Upper lobe of right lung (tissue), 1 donor: Measurements from ENCODE around the gene INPP5A. TPM values are rescaled to one million over a fixed set of nuclear protein-coding genes. Genes with fewer than 3 reads are reported as not detected.

Experiments used
- ATAC-seq: fragments of 200-7000 bp; cut with Tn5 transposase; one replicate; pipeline ENCODE4 v1.9.1; 2020; ENCODE audit warnings: mild to moderate bottlenecking, moderate library complexity
- DNase-seq: peaks from one replicate; pipeline ENCODE4 v3.0.0-alpha.2; 2020
- H3K27ac ChIP-seq: fragments of 200-600 bp; one replicate; pipeline ENCODE4 v1.8.0; 2022
- H3K27me3 ChIP-seq: fragments of 200-600 bp; one replicate; pipeline ENCODE4 v1.8.0; 2022; ENCODE audit warnings: mild to moderate bottlenecking
- H3K36me3 ChIP-seq: fragments of 200-600 bp; one replicate; pipeline ENCODE4 v1.8.0; 2022
- H3K4me1 ChIP-seq: fragments of 200-600 bp; one replicate; pipeline ENCODE4 v1.8.0; 2022
- H3K4me3 ChIP-seq: fragments of 200-600 bp; one replicate; pipeline ENCODE4 v1.8.0; 2022; ENCODE audit warnings: mild to moderate bottlenecking
- H3K9me3 ChIP-seq: fragments of 200-600 bp; one replicate; pipeline ENCODE4 v1.8.0; 2022
- intact Hi-C: fragments of 100-400 bp; cut with DNase I; formaldehyde crosslinking; loops from one replicate; pipeline ENCODE4 v1.11.0; 2022
- total RNA-seq: library from RNA; stranded (reverse); fragmentation: NEBNext Ultra II Directional; extraction: Animal tissue kit (Norgen Biotek cat#: 25700); gene quantifications from one replicate; pipeline ENCODE4 v1.2.1, GENCODE V29; 2021
- TF ChIP-seq, protein P1 (sequence below): fragments of 200-600 bp; IDR thresholded peaks from one replicate; pipeline ENCODE4 v1.8.0; 2022; ENCODE audit warnings: antibody characterized with exemption
- donor health status: DM: no; HTN: yes; CAD: no; lungs with severe emphysema.

INPP5A gene
- total RNA-seq, 1 donor from 2014 or later = 38.3 TPM

- DNase-seq (peak; percentile 43), ATAC-seq (no peak)
- Histone ChIP-seq H3K27me3 (no peaks in the 10 kb centered on the region), H3K4me1 (no peaks in the 10 kb centered on the region), H3K9me3 (no peaks in the 10 kb centered on the region), H3K36me3 (peaks cover 9% of the 10 kb centered on the region), H3K27ac (no peak overlapping the region), H3K4me3 (no peak overlapping the region)
- TF ChIP-seq, protein P1, sequence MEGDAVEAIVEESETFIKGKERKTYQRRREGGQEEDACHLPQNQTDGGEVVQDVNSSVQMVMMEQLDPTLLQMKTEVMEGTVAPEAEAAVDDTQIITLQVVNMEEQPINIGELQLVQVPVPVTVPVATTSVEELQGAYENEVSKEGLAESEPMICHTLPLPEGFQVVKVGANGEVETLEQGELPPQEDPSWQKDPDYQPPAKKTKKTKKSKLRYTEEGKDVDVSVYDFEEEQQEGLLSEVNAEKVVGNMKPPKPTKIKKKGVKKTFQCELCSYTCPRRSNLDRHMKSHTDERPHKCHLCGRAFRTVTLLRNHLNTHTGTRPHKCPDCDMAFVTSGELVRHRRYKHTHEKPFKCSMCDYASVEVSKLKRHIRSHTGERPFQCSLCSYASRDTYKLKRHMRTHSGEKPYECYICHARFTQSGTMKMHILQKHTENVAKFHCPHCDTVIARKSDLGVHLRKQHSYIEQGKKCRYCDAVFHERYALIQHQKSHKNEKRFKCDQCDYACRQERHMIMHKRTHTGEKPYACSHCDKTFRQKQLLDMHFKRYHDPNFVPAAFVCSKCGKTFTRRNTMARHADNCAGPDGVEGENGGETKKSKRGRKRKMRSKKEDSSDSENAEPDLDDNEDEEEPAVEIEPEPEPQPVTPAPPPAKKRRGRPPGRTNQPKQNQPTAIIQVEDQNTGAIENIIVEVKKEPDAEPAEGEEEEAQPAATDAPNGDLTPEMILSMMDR = no peak
- intact Hi-C loops = no loop called here
Measured at GRCh38 chr10:132709471-132709951, 171.9 kb downstream of the INPP5A start.

DNA sequence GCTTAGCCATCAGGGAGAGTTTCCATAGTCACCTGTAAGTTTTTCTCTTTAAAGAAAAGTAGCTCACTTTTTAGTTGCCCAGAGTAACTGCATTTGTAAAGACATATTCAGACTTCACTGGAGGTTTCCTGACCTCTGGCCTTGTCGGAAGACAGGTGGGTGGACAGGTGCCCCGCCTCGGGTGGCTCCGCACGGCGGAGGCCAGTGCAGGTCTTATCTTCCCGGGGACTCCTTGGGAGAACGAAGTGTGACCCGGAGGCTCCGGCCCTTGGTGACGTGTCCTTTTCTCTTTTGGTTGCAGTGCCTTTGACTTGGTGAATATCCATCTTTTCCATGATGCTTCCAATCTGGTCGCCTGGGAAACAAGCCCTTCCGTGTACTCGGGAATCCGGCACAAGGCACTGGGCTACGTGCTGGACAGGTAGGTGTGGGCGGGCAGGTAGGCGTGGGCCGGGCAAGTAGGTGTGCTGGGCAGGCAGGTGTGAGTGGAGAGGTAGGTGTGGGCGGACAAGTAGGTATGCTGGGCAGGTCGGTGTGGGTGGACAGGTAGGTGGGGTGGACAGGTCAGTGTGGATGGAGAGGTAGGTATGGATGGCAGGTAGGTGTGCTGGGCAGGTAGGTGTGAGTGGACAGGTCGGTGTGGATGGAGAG is 172.6 kb downstream of the INPP5A start:
- Histone ChIP-seq H3K4me1 (no peaks in the 10 kb centered on the region), H3K9me3 (no peaks in the 10 kb centered on the region), H3K27me3 (no peaks in the 10 kb centered on the region), H3K4me3 (no peak overlapping the region), H3K36me3 (peaks cover 14% of the 10 kb centered on the region), H3K27ac (no peak overlapping the region)
- TF ChIP-seq, protein P1 = no peak
- intact Hi-C loops = no loop called here
- DNase-seq (peak; percentile 58), ATAC-seq (no peak)

DNA sequence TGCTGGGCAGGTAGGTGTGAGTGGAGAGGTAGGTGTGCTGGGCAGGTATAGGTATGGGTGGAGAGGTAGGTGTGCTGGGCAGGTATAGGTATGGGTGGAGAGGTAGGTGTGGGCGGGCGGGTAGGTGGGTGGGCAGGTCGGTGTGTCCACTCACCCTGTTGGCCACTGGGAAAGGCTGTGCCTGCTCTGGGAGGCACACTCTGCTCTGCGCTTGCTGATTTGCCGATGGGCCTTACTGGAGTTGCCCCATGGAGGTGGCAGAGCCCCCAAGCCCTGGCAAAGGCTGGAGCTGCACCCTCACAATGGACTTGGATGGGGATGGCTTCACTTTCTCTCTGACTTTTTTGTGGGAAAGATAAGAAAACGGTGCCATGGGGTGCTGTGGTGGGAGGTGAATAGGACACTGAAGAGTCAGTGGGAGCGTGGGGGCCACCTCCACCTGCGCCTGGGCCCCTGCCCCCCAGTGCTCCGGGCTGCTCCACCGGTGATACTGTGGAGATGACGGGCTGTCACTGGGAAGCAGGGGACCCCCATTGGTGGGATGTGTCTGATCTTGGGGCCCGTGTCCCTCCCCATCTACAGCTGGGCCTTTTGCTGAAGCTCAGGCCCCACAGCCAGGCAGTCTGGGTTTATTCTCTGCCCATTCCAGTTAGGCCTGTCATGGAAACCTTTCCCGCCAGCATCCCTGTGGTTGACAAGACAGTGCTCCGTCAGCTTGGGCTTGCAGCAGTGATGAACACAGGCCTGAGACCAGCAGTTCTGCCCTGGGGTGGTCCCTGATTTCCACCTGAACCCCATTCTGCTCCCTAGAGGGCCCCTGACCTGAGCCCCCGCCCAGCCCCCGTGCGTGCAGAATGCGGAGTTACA is 173.4 kb downstream of the INPP5A start:
- TF ChIP-seq, protein P1 = no peak
- Histone ChIP-seq H3K4me1 (no peaks in the 10 kb centered on the region), H3K27me3 (no peaks in the 10 kb centered on the region), H3K4me3 (no peak overlapping the region), H3K27ac (no peak overlapping the region), H3K9me3 (no peaks in the 10 kb centered on the region), H3K36me3 (peaks cover 14% of the 10 kb centered on the region)
- intact Hi-C loops = no loop called here
- DNase-seq (peak; percentile 46), ATAC-seq (no peak)

GRCh38 chr10:132711613-132712121 is 174.1 kb downstream of the INPP5A start:
- TF ChIP-seq, protein P1 = no peak
- ATAC-seq (no peak), DNase-seq (no peak)
- Histone ChIP-seq H3K9me3 (no peaks in the 10 kb centered on the region), H3K4me3 (no peak overlapping the region), H3K27ac (no peak overlapping the region), H3K36me3 (peaks cover 14% of the 10 kb centered on the region), H3K27me3 (no peaks in the 10 kb centered on the region), H3K4me1 (no peaks in the 10 kb centered on the region)
- intact Hi-C loops = no loop called here

DNA sequence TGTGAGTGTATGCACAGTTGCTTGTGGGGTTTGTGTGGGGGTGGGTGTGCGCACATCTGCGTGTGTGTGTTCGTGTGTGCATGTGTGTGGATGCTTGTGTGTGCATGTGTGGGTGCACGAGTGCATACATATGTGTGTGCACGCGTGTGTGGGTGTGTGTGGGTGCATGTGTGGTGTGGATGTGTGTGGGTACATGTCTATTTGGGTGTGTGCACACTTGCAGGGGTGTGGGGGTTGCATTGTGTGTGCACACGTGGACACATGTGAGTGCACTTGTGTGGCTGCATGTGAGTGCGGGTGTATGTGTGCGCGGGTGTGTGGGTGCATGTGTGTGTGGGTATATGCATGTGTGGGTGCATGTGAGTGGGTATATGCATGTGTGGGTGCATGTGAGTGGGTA is 174.7 kb downstream of the INPP5A start:
- Histone ChIP-seq H3K36me3 (peaks cover 14% of the 10 kb centered on the region), H3K4me3 (no peak overlapping the region), H3K27ac (no peak overlapping the region), H3K9me3 (no peaks in the 10 kb centered on the region), H3K4me1 (no peaks in the 10 kb centered on the region), H3K27me3 (no peaks in the 10 kb centered on the region)
- ATAC-seq (no peak), DNase-seq (no peak)
- TF ChIP-seq, protein P1 = no peak
- intact Hi-C loops = no loop called here
